Measurements from ENCODE around the gene TSPAN11.

DNA sequence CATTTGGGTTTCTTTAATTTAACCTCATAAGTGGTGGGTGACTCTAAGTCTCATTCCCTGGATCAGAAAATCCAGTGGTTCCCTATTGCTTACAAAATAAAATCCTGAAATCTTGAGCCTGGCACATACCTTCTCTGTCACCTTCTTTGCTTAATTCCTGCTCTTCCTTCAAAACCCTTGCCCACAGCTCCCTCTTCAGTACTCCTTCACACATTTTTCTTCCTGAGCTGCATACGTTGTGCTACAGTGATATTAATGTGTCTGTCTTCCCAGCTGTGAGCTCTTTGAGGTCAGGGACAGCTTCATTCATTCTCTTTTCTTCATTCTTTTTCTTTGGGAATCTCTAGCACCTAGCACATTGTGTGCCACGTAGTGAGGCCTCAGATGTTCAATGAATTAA is 9.5 kb downstream of the TSPAN11 start:
- TF ChIP-seq CTCF (IDR thresholded peaks at IDR 0.05; ENCODE audit: low read length) (no peak), EZH2 (IDR thresholded peaks at IDR 0.05; ENCODE audit: borderline replicate concordance, low read length) (no peak)

Measured in OCI-LY1 (cell line).